IMR-90 (cell line): ENCODE measurements around the gene PLAC9. TPM values are rescaled to one million over a fixed set of nuclear protein-coding genes. Genes with fewer than 3 reads are reported as not detected.

ENCODE experiments used
- ATAC-seq: fragments of 200-7000 bp; cut with Tn5 transposase; 2 replicates; pipeline ENCODE4 v1.9.1; 2020; ENCODE audit warnings: low read depth, mild to moderate bottlenecking, moderate library complexity
- BruUV-seq: library from RNA; stranded (reverse); fragments of 400-500 nt; replicated peaks from 2 replicates; lab custom pipeline; 2021; lab: Mats Ljungman, UMichigan
- CTCF ChIA-PET: fragments of 300-600 bp; formaldehyde crosslinking; extraction: SDS; loops from one replicate; lab custom pipeline; 2021; ENCODE audit warnings: antibody characterized with exemption; lab: Yijun Ruan, JAX
- POLR2A ChIA-PET: fragments of 300-600 bp; sonication (Branson Sonifier 250); formaldehyde crosslinking; loops from one replicate; lab custom pipeline; 2022; ENCODE audit warnings: antibody characterized with exemption; ENCODE audit not compliant: unreplicated experiment; lab: Charles Lee
- DNase-seq: peaks from one replicate; pipeline ENCODE4 v3.0.0; 2013
- H2AFZ ChIP-seq: replicated peaks from 2 replicates; pipeline ENCODE3; 2013; ENCODE audit warnings: low read length, mild to moderate bottlenecking; ENCODE audit not compliant: poor library complexity
- H2AK5ac ChIP-seq: 2 replicates; pipeline ENCODE4 v1.6.1; 2013; ENCODE audit warnings: low read depth, low read length, inconsistent platforms
- H2AK9ac ChIP-seq: replicated peaks from 2 replicates; pipeline ENCODE3; 2013; ENCODE audit warnings: mild to moderate bottlenecking, low read depth, low read length, moderate library complexity; ENCODE audit not compliant: poor library complexity
- H2BK120ac ChIP-seq: 2 replicates; pipeline ENCODE4 v1.6.1; 2013; ENCODE audit warnings: low read depth, low read length, inconsistent platforms
- H2BK15ac ChIP-seq: 3 replicates; pipeline ENCODE4 v1.6.1; 2013; ENCODE audit warnings: low read depth, low read length, inconsistent platforms
- H2BK20ac ChIP-seq: 2 replicates; pipeline ENCODE4 v1.6.1; 2013; ENCODE audit warnings: low read depth, mild to moderate bottlenecking, inconsistent platforms, low read length, moderate library complexity
- H2BK5ac ChIP-seq: 2 replicates; pipeline ENCODE4 v1.6.1; 2013; ENCODE audit warnings: mild to moderate bottlenecking, low read depth, low read length, inconsistent platforms; ENCODE audit not compliant: poor library complexity, severe bottlenecking
- H3K14ac ChIP-seq: replicated peaks from 2 replicates; pipeline ENCODE4 v1.6.1; 2013; ENCODE audit warnings: low read depth, low read length, inconsistent platforms
- H3K18ac ChIP-seq: 2 replicates; pipeline ENCODE4 v1.6.1; 2013; ENCODE audit warnings: low read depth, low read length, control low read depth
- H3K23ac ChIP-seq: 2 replicates; pipeline ENCODE4 v1.6.1; 2013; ENCODE audit warnings: low read depth, low read length, inconsistent platforms
- H3K27ac ChIP-seq: 2 replicates; pipeline ENCODE4 v1.5.1; 2013; ENCODE audit warnings: mild to moderate bottlenecking, control low read depth, low read length; ENCODE audit not compliant: insufficient read depth
- H3K27me3 ChIP-seq: 2 replicates; pipeline ENCODE4 v1.6.1; 2013; ENCODE audit warnings: low read length; ENCODE audit not compliant: control insufficient read depth, insufficient read depth
- H3K36me3 ChIP-seq: 2 replicates; pipeline ENCODE4 v1.6.1; 2013; ENCODE audit warnings: low read length, mixed read lengths; ENCODE audit not compliant: control insufficient read depth, insufficient read depth
- H3K4ac ChIP-seq: 2 replicates; pipeline ENCODE4 v1.6.1; 2013; ENCODE audit warnings: low read depth, low read length, inconsistent platforms
- H3K4me1 ChIP-seq: 2 replicates; pipeline ENCODE4 v1.6.1; 2013; ENCODE audit warnings: low read length, mixed read lengths; ENCODE audit not compliant: control insufficient read depth, insufficient read depth
- H3K4me2 ChIP-seq: 2 replicates; pipeline ENCODE4 v1.6.1; 2013; ENCODE audit warnings: low read depth, mild to moderate bottlenecking, control low read depth, low read length, moderate library complexity
- H3K4me3 ChIP-seq: 2 replicates; pipeline ENCODE4 v1.5.1; 2013; ENCODE audit warnings: low read depth, mild to moderate bottlenecking, control low read depth, low read length, moderate library complexity; ENCODE audit not compliant: insufficient read depth
- H3K56ac ChIP-seq: 2 replicates; pipeline ENCODE4 v1.6.1; 2013; ENCODE audit warnings: low read length, inconsistent platforms; ENCODE audit not compliant: insufficient read depth; ENCODE audit errors: extremely low read depth
- H3K79me1 ChIP-seq, 2 experiments: 2 replicates each; pipeline ENCODE4 v1.6.1; 2013; ENCODE audit warnings: low read length in 2 of 2, inconsistent platforms in 1 of 2, low read depth in 1 of 2
- H3K9ac ChIP-seq: 2 replicates; pipeline ENCODE4 v1.6.1; 2013; ENCODE audit warnings: low read depth, low read length, control low read depth
- H3K9me1 ChIP-seq: 2 replicates; pipeline ENCODE4 v1.6.1; 2013; ENCODE audit warnings: low read length, inconsistent platforms; ENCODE audit not compliant: insufficient read depth
- H3K9me3 ChIP-seq: 2 replicates; pipeline ENCODE4 v1.6.1; 2013; ENCODE audit warnings: low read length; ENCODE audit not compliant: control insufficient read depth, insufficient read depth
- H4K20me1 ChIP-seq: 2 replicates; pipeline ENCODE4 v1.6.1; 2013; ENCODE audit warnings: low read length, inconsistent platforms; ENCODE audit not compliant: insufficient read depth
- H4K5ac ChIP-seq: 2 replicates; pipeline ENCODE4 v1.6.1; 2013; ENCODE audit warnings: mild to moderate bottlenecking, low read depth, low read length, control low read depth
- H4K8ac ChIP-seq, 2 experiments: 2 replicates each; pipeline ENCODE4 v1.6.1; 2013; ENCODE audit warnings: low read depth in 2 of 2, low read length in 2 of 2, control low read depth in 1 of 2, inconsistent platforms in 1 of 2
- H4K91ac ChIP-seq: 2 replicates; pipeline ENCODE4 v1.6.1; 2013; ENCODE audit warnings: low read depth, low read length, inconsistent platforms; ENCODE audit not compliant: insufficient read depth
- BHLHE40 ChIP-seq: fragments of 150-350 bp; IDR thresholded peaks from 2 replicates; pipeline ENCODE4 v1.6.1; 2016; ENCODE audit warnings: mild to moderate bottlenecking, low read depth, low read length
- FOS ChIP-seq: fragments of 150-350 bp; IDR thresholded peaks from 2 replicates; pipeline ENCODE4 v1.6.1; 2016; ENCODE audit warnings: low read depth, low read length
- MAFK ChIP-seq: IDR thresholded peaks from 2 replicates; pipeline ENCODE4 v1.6.1; 2012; ENCODE audit warnings: low read depth, low read length, improper control_type of control experiment
- MXI1 ChIP-seq: IDR thresholded peaks from 2 replicates; pipeline ENCODE4 v1.6.1; 2012; ENCODE audit warnings: low read depth, mild to moderate bottlenecking, low read length, moderate library complexity, borderline replicate concordance
- RAD21 ChIP-seq: IDR thresholded peaks from 2 replicates; pipeline ENCODE4 v1.6.1; 2012; ENCODE audit warnings: low read length, improper control_type of control experiment
- RFX5 ChIP-seq: IDR thresholded peaks from 2 replicates; pipeline ENCODE4 v1.8.0; 2012; ENCODE audit warnings: low read depth, mild to moderate bottlenecking, low read length, moderate library complexity
- USF2 ChIP-seq: fragments of 150-350 bp; IDR thresholded peaks from 2 replicates; pipeline ENCODE4 v1.6.1; 2017; ENCODE audit warnings: mild to moderate bottlenecking, antibody characterized with exemption, low read length, low read depth
- WGBS, 2 experiments: methylation state at CpG; one replicate each; pipeline versions ENCODE4 v1.1.5 to v1.1.7; 2013; ENCODE audit warnings: missing lambda C conversion rate in 2 of 2; ENCODE audit not compliant: insufficient read length in 1 of 2; ENCODE audit errors: extremely low coverage in 2 of 2; 5-methylcytosine and 5-hydroxymethylcytosine counted together
- dilution Hi-C: fragments of 300-500 bp; cut with HindIII; formaldehyde crosslinking; loops from one replicate; pipeline ENCODE4 v1.14.3; 2018; ENCODE audit warnings: low sequenced_read_pairs; ENCODE audit not compliant: unreplicated experiment
- in situ Hi-C: fragments of 300-500 bp; cut with MboI; formaldehyde crosslinking; loops from 3 replicates; pipeline ENCODE4 v1.14.3; 2019; ENCODE audit warnings: low sequenced_read_pairs, inconsistent platforms, mixed read lengths
- intact Hi-C: fragments of 100-400 bp; cut with micrococcal nuclease; formaldehyde crosslinking; loops from 2 replicates; pipeline ENCODE4 v1.10.0; 2022
- polyA plus RNA-seq, 3 experiments: library from polyadenylated mRNA; depleted of rRNA; stranded (reverse); fragments of >200 nt; gene quantifications; 2 replicates each; pipeline ENCODE4 v1.2.3, GENCODE V29; 2012; ENCODE audit warnings: low replicate concordance in 1 of 3
- total RNA-seq: library from RNA; depleted of rRNA; stranded (reverse); fragments of >200 nt; gene quantifications from 2 replicates; pipeline ENCODE4 v1.2.3, GENCODE V29; 2012

Gene PLAC9
- total and polyA plus RNA-seq, 2 of the 4 experiments (the other 2 are of a cell fraction), result 1.6 to 12.2 TPM

- TF ChIP-seq MAFK (no peak), RFX5 (no peak), MXI1 (no peak), RAD21 (no peak), BHLHE40 (no peak)
Measured at GRCh38 chr10:80139265-80139664, 6.7 kb downstream of the PLAC9 start (continued).

- peaks cover 18% of the 10 kb centered on the region for H3K4me1 ChIP-seq
- no peak overlapping the region for H3K23ac ChIP-seq
- peaks cover 8% of the 10 kb centered on the region; the same call in 1 of the 2 replicates for H3K9me1 ChIP-seq
- dilution Hi-C loops (no loop called here), intact Hi-C loops (no loop called here), in situ Hi-C loops (no loop called here)
- no peak overlapping the region for H3K9ac ChIP-seq
- H3K56ac ChIP-seq, result no peak overlapping the region
- ATAC-seq (no peak), DNase-seq (no peak)
- ChIA-PET POLR2A (no interaction called here), CTCF (no interaction called here)
- WGBS, 2 experiments, result 100% methylated on average over 4 of the region's 7 CpGs; no CpG with 5 or more reads in 1 of the 2 experiments
- H2BK20ac ChIP-seq, result no peak overlapping the region
- H4K91ac ChIP-seq, result no peak overlapping the region
- H2BK5ac ChIP-seq, result no peak overlapping the region
- no peak overlapping the region for H4K5ac ChIP-seq
- no peak overlapping the region for H3K4me3 ChIP-seq
- no peaks in the 10 kb centered on the region for H4K20me1 ChIP-seq
- no peak overlapping the region for H3K4me2 ChIP-seq
- no peak overlapping the region for H4K8ac ChIP-seq
- H2AK9ac ChIP-seq, result no peak overlapping the region
- H2AFZ ChIP-seq, result no peak overlapping the region
- no peak overlapping the region for H3K4ac ChIP-seq
- TF ChIP-seq MAFK, result no peak
- no peak for TF ChIP-seq FOS
- no peak for TF ChIP-seq USF2
- no peak for TF ChIP-seq RAD21
- no peak overlapping the region for H2AK5ac ChIP-seq
- BruUV-seq, result no TSS peak
- no peaks in the 10 kb centered on the region for H3K27me3 ChIP-seq
- no peak overlapping the region for H2BK15ac ChIP-seq
- no peaks in the 10 kb centered on the region for H3K9me3 ChIP-seq
- H2BK120ac ChIP-seq, result no peak overlapping the region
- no peak overlapping the region for H3K18ac ChIP-seq
- no peak overlapping the region for H3K14ac ChIP-seq
- H3K27ac ChIP-seq, result no peak overlapping the region
- no peaks in the 10 kb centered on the region for H3K36me3 ChIP-seq
- peaks cover 0 to 11% of the 10 kb centered on the region in 2 experiments; a peak in 1 of 4 replicates for H3K79me1 ChIP-seq
Measured at GRCh38 chr10:80140251-80140650, 7.7 kb downstream of the PLAC9 start.
